ENCODE measurements around the gene SYT13. TPM values are rescaled to one million over a fixed set of nuclear protein-coding genes. Genes with fewer than 3 reads are reported as not detected.
A peak's percentile ranks its signal among the peaks of the same experiment; 100 is the strongest.

Gene SYT13
- total RNA-seq, 4 donors from 2014 or later: not detected

- peak; percentile 51 for DNase-seq (ENCODE audit: low spot score)
- peak; percentile 95 for ATAC-seq (ENCODE audit: low FRiP score)
- TF ChIP-seq CTCF (IDR thresholded peaks at IDR 0.05): no peak
Observed at GRCh38 chr11:45209891-45210699, 76.0 kb downstream of the SYT13 start.

GRCh38 chr11:45209000-45209879 is 76.9 kb downstream of the SYT13 start:
- TF ChIP-seq CTCF (IDR thresholded peaks at IDR 0.05): no peak
- no peak for DNase-seq (ENCODE audit: low spot score)
- peak; percentile 19 for ATAC-seq (ENCODE audit: low FRiP score)

- ATAC-seq (ENCODE audit: low FRiP score) (no peak), DNase-seq (ENCODE audit: low spot score) (no peak)
- no peak for TF ChIP-seq CTCF (IDR thresholded peaks at IDR 0.05)
Observed at GRCh38 chr11:45208135-45208534, 78.0 kb downstream of the SYT13 start.

GRCh38 chr11:45205978-45206377 is 80.2 kb downstream of the SYT13 start:
- ATAC-seq (ENCODE audit: low FRiP score): no peak
- no peak for TF ChIP-seq CTCF (IDR thresholded peaks at IDR 0.05)
- no peak for DNase-seq (ENCODE audit: low spot score)

- no peak for DNase-seq (ENCODE audit: low spot score)
- ATAC-seq (ENCODE audit: low FRiP score): no peak
- no peak for TF ChIP-seq CTCF (IDR thresholded peaks at IDR 0.05)
Observed at GRCh38 chr11:45204761-45205160, 81.4 kb downstream of the SYT13 start.

- ATAC-seq (ENCODE audit: low FRiP score): no peak
- TF ChIP-seq CTCF (IDR thresholded peaks at IDR 0.05): no peak
- DNase-seq (ENCODE audit: low spot score): no peak
Observed at GRCh38 chr11:45193695-45194094, 92.4 kb downstream of the SYT13 start.

Other genes starting within 250 kb of the SYT13 start
- gene PRDM11, start 139.7 kb downstream of the SYT13 start, total RNA-seq: 10 to 100 TPM in 2 of 4 donors, 1 to 10 TPM in 2; 7.0 to 15.6 (median 10.7) TPM

All from omental fat pad (tissue), 4 donors.